ENCODE measurements around the gene ZNF746. TPM values are rescaled to one million over a fixed set of nuclear protein-coding genes. Genes with fewer than 3 reads are reported as not detected.
"Not testable (repeated sequence)": the region's sequence is repeated elsewhere in the genome, so short reads cannot be mapped to it uniquely, and the experiment has no call there.

ZNF746 gene
- total and polyA plus RNA-seq, 4 donors, result 12.2 to 22.4 (median 16.8) TPM

DNA sequence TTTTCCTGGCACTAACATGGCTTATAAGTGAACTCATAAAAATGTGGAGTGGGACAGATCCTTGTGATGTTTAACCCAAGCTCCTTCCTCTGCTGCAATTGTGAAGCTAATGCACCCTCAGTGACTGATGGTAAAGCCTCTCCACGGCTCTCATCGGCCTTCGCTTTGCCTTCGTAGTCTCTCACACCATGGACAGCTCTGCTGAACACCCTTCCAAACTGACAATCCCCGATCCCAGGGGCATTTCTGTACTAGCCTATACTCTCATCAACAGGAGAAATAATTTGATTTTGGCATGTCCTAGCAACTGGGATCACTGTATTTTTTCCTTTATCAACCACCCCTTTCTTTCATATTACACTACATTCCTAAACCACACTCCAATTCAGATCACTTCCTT is 42.9 kb downstream of the ZNF746 start:
- 93% methylated on average over 5 of the region's 5 CpGs for WGBS (ENCODE audit: insufficient coverage)
- H3K9me3 ChIP-seq (ENCODE audit: control insufficient read depth, insufficient read depth, low read length), result no peaks in the 10 kb centered on the region
- H3K4me1 ChIP-seq (ENCODE audit: control insufficient read depth, insufficient read depth, low read length), result peaks cover 6% of the 10 kb centered on the region
- DNase-seq (ENCODE audit: low read depth in 4 of 6, low spot score in 6 of 6), result no peak
- peaks cover 49% of the 10 kb centered on the region for H3K36me3 ChIP-seq (ENCODE audit: control insufficient read depth, insufficient read depth, low read length)
- no peak overlapping the region for H3K27ac ChIP-seq (ENCODE audit: low read depth, low read length)
- H3K27me3 ChIP-seq (ENCODE audit: control insufficient read depth, insufficient read depth, low read length), result no peaks in the 10 kb centered on the region
- H3K4me3 ChIP-seq (ENCODE audit: low read depth, low read length), result no peak overlapping the region

- peaks cover 55% of the 10 kb centered on the region for H3K36me3 ChIP-seq (ENCODE audit: control insufficient read depth, insufficient read depth, low read length)
- 95% methylated on average over 10 of the region's 10 CpGs for WGBS (ENCODE audit: insufficient coverage)
- H3K4me1 ChIP-seq (ENCODE audit: control insufficient read depth, insufficient read depth, low read length), result peaks cover 3% of the 10 kb centered on the region
- DNase-seq (ENCODE audit: low read depth in 4 of 6, low spot score in 6 of 6), result no peak
- H3K27me3 ChIP-seq (ENCODE audit: control insufficient read depth, insufficient read depth, low read length), result no peaks in the 10 kb centered on the region
- H3K27ac ChIP-seq (ENCODE audit: low read depth, low read length), result no peak overlapping the region
- H3K4me3 ChIP-seq (ENCODE audit: low read depth, low read length), result no peak overlapping the region
- no peaks in the 10 kb centered on the region for H3K9me3 ChIP-seq (ENCODE audit: control insufficient read depth, insufficient read depth, low read length)
Observed at GRCh38 chr7:149454006-149454405, 43.6 kb downstream of the ZNF746 start.

DNA sequence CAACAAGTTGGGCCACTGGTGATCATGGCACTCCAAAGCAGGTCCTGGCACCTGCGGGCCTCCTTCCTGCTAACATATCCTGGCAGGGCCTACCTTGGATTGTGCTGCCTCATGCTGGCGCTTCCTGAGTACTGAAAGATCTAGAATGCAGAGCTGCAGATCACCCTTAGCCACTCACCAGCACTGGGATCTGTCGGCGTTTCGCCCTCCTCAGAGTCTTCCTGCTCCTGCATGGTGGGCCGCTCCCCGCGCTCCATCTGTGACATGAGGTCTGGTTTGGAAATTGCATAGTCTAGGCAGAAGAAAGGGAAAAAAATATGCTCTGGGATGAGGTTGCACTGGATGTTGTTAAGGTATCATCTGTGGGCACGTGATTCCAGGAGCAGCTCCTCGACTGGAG is 46.8 kb downstream of the ZNF746 start:
- DNase-seq (ENCODE audit: low read depth in 4 of 6, low spot score in 6 of 6), result no peak
- 95% methylated on average over 9 of the region's 10 CpGs for WGBS (ENCODE audit: insufficient coverage)
- no peaks in the 10 kb centered on the region for H3K9me3 ChIP-seq (ENCODE audit: control insufficient read depth, insufficient read depth, low read length)
- H3K27me3 ChIP-seq (ENCODE audit: control insufficient read depth, insufficient read depth, low read length), result no peaks in the 10 kb centered on the region
- H3K27ac ChIP-seq (ENCODE audit: low read depth, low read length), result no peak overlapping the region
- no peak overlapping the region for H3K4me3 ChIP-seq (ENCODE audit: low read depth, low read length)
- no peaks in the 10 kb centered on the region for H3K4me1 ChIP-seq (ENCODE audit: control insufficient read depth, insufficient read depth, low read length)
- H3K36me3 ChIP-seq (ENCODE audit: control insufficient read depth, insufficient read depth, low read length), result peaks cover 72% of the 10 kb centered on the region

DNA sequence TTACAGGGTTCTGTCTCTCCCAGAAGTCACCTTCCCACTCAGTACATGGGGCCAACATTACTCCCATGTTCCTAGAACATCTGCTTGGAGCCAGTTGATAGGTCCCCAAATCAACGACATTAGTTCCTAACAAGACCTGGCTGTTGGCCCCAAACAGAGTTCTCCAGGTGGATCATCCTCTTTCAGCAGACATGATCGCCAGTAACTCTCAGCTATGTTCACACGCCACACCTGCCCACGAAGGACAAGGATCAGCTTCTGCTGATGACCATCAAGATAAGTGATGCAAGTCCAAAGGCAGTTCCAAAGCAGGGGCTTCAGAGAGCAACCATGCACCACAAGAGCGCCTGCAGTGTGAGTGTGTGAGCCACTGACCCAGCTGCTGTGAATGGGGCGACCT is 47.7 kb downstream of the ZNF746 start:
- H3K4me3 ChIP-seq (ENCODE audit: low read depth, low read length), result no peak overlapping the region
- 99% methylated on average over 6 of the region's 6 CpGs for WGBS (ENCODE audit: insufficient coverage)
- DNase-seq (ENCODE audit: low read depth in 4 of 6, low spot score in 6 of 6), result no peak
- peaks cover 66% of the 10 kb centered on the region for H3K36me3 ChIP-seq (ENCODE audit: control insufficient read depth, insufficient read depth, low read length)
- no peaks in the 10 kb centered on the region for H3K4me1 ChIP-seq (ENCODE audit: control insufficient read depth, insufficient read depth, low read length)
- no peak overlapping the region for H3K27ac ChIP-seq (ENCODE audit: low read depth, low read length)
- H3K9me3 ChIP-seq (ENCODE audit: control insufficient read depth, insufficient read depth, low read length), result no peaks in the 10 kb centered on the region
- H3K27me3 ChIP-seq (ENCODE audit: control insufficient read depth, insufficient read depth, low read length), result no peaks in the 10 kb centered on the region

- H3K27me3 ChIP-seq (ENCODE audit: control insufficient read depth, insufficient read depth, low read length), result no peaks in the 10 kb centered on the region
- H3K27ac ChIP-seq (ENCODE audit: low read depth, low read length), result no peak overlapping the region
- H3K4me3 ChIP-seq (ENCODE audit: low read depth, low read length), result no peak overlapping the region
- DNase-seq (ENCODE audit: low read depth in 4 of 6, low spot score in 6 of 6), result no peak
- no peaks in the 10 kb centered on the region for H3K9me3 ChIP-seq (ENCODE audit: control insufficient read depth, insufficient read depth, low read length)
- H3K36me3 ChIP-seq (ENCODE audit: control insufficient read depth, insufficient read depth, low read length), result peaks cover 60% of the 10 kb centered on the region
- WGBS (ENCODE audit: insufficient coverage), result 94% methylated on average over 7 of the region's 8 CpGs
- no peaks in the 10 kb centered on the region for H3K4me1 ChIP-seq (ENCODE audit: control insufficient read depth, insufficient read depth, low read length)
Observed at GRCh38 chr7:149448961-149449360, 48.6 kb downstream of the ZNF746 start.

DNA sequence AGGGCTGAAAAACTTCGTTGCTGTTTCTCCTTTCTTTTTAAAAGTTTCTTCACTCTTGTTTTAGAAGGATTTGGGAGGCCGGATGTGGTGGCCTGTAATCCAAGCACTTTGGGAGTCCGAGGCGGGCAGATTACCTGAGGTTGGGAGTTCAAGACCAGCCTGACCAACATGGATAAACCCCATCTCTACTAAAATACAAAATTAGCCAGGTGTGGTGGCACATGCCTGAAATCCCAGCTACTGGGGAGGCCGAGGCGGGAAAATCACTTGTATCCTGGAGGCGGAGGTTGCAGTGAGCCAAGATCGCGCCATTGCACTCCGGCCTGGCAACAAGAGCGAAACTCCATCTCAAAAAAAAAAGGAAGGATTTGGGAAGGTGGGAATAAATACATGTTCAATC is 51.6 kb downstream of the ZNF746 start:
- not testable (repeated sequence) for H3K4me3 ChIP-seq (ENCODE audit: low read depth, low read length); H3K27ac ChIP-seq (ENCODE audit: low read depth, low read length); H3K4me1 ChIP-seq (ENCODE audit: control insufficient read depth, insufficient read depth, low read length); DNase-seq (ENCODE audit: low read depth in 4 of 6, low spot score in 6 of 6); H3K9me3 ChIP-seq (ENCODE audit: control insufficient read depth, insufficient read depth, low read length); H3K27me3 ChIP-seq (ENCODE audit: control insufficient read depth, insufficient read depth, low read length)
- WGBS (ENCODE audit: insufficient coverage), result 100% methylated on average over 6 of the region's 11 CpGs
- peaks cover 47% of the 10 kb centered on the region for H3K36me3 ChIP-seq (ENCODE audit: control insufficient read depth, insufficient read depth, low read length)

DNA sequence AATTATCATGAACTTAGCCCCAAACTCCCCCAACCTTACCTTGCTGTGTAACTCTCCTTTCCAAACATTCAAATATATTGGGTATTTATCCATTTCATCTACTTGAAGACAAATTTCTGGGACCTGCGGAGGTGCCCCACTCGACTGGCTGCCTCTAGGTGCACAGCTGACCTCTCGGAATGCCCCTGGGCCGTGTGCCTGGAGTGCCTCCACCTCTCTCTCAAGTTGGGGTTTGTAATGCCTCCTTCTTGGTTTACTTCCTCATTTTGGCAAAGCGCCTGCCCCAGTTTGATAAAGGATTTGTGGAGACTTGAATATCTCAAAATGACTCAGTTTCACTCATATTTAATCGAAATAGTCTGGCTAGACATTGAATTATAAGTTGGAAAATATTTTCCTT is 53.3 kb downstream of the ZNF746 start:
- WGBS (ENCODE audit: insufficient coverage), result 89% methylated on average over 4 of the region's 6 CpGs
- Histone ChIP-seq H3K4me3 (ENCODE audit: low read depth, low read length) (no peak overlapping the region), H3K4me1 (ENCODE audit: control insufficient read depth, insufficient read depth, low read length) (no peaks in the 10 kb centered on the region), H3K27ac (ENCODE audit: low read depth, low read length) (no peak overlapping the region), H3K36me3 (ENCODE audit: control insufficient read depth, insufficient read depth, low read length) (peaks cover 31% of the 10 kb centered on the region), H3K27me3 (ENCODE audit: control insufficient read depth, insufficient read depth, low read length) (no peaks in the 10 kb centered on the region), H3K9me3 (ENCODE audit: control insufficient read depth, insufficient read depth, low read length) (no peaks in the 10 kb centered on the region)
- no peak for DNase-seq (ENCODE audit: low read depth in 4 of 6, low spot score in 6 of 6)

GRCh38 chr7:149443523-149443922 is 54.1 kb downstream of the ZNF746 start:
- peaks cover 26% of the 10 kb centered on the region for H3K36me3 ChIP-seq (ENCODE audit: control insufficient read depth, insufficient read depth, low read length)
- no peaks in the 10 kb centered on the region for H3K4me1 ChIP-seq (ENCODE audit: control insufficient read depth, insufficient read depth, low read length)
- H3K27me3 ChIP-seq (ENCODE audit: control insufficient read depth, insufficient read depth, low read length), result no peaks in the 10 kb centered on the region
- DNase-seq (ENCODE audit: low read depth in 4 of 6, low spot score in 6 of 6), result no peak
- H3K4me3 ChIP-seq (ENCODE audit: low read depth, low read length), result no peak overlapping the region
- no peak overlapping the region for H3K27ac ChIP-seq (ENCODE audit: low read depth, low read length)
- H3K9me3 ChIP-seq (ENCODE audit: control insufficient read depth, insufficient read depth, low read length), result no peaks in the 10 kb centered on the region
- WGBS (ENCODE audit: insufficient coverage), result 100% methylated on average over 4 of the region's 7 CpGs

- WGBS (ENCODE audit: insufficient coverage), result no CpG with 5 or more reads among the region's 3 CpGs
- Histone ChIP-seq H3K36me3 (ENCODE audit: control insufficient read depth, insufficient read depth, low read length) (peaks cover 22% of the 10 kb centered on the region), H3K4me1 (ENCODE audit: control insufficient read depth, insufficient read depth, low read length) (no peaks in the 10 kb centered on the region), H3K27me3 (ENCODE audit: control insufficient read depth, insufficient read depth, low read length) (no peaks in the 10 kb centered on the region), H3K4me3 (ENCODE audit: low read depth, low read length) (no peak overlapping the region), H3K27ac (ENCODE audit: low read depth, low read length) (no peak overlapping the region), H3K9me3 (ENCODE audit: control insufficient read depth, insufficient read depth, low read length) (no peaks in the 10 kb centered on the region)
- DNase-seq (ENCODE audit: low read depth in 4 of 6, low spot score in 6 of 6), result no peak
Observed at GRCh38 chr7:149442924-149443323, 54.7 kb downstream of the ZNF746 start.

DNA sequence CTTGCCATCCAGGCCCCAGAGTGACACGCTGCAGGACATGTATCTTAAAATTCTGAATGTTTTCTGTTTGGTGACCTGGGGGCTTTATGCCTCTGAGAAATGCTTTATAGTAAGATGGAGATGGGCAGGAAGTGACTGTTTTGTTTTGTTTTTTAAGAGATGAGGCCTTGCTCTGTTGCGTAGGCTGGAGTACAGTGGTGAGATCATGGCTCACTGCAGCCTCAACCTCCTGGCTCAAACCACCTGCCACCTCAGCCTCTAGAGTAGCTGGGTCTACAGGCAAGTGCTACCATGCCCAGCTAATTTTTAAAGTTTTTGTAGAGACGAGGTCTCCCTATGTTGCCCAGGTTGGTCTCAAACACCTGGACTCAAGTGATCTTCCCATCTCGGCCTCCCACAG is 57.4 kb downstream of the ZNF746 start:
- 51% methylated on average over 2 of the region's 4 CpGs for WGBS (ENCODE audit: insufficient coverage)
- Histone ChIP-seq H3K27ac (ENCODE audit: low read depth, low read length) (no peak overlapping the region), H3K27me3 (ENCODE audit: control insufficient read depth, insufficient read depth, low read length) (no peaks in the 10 kb centered on the region), H3K4me1 (ENCODE audit: control insufficient read depth, insufficient read depth, low read length) (no peaks in the 10 kb centered on the region), H3K4me3 (ENCODE audit: low read depth, low read length) (no peak overlapping the region), H3K36me3 (ENCODE audit: control insufficient read depth, insufficient read depth, low read length) (peaks cover 13% of the 10 kb centered on the region), H3K9me3 (ENCODE audit: control insufficient read depth, insufficient read depth, low read length) (no peaks in the 10 kb centered on the region)
- DNase-seq (ENCODE audit: low read depth in 4 of 6, low spot score in 6 of 6), result no peak
